ENCODE measurements around the gene PRRT1.
"Not testable (repeated sequence)": the region's sequence is repeated elsewhere in the genome, so short reads cannot be mapped to it uniquely, and the experiment has no call there.

Gene PRRT1

DNA sequence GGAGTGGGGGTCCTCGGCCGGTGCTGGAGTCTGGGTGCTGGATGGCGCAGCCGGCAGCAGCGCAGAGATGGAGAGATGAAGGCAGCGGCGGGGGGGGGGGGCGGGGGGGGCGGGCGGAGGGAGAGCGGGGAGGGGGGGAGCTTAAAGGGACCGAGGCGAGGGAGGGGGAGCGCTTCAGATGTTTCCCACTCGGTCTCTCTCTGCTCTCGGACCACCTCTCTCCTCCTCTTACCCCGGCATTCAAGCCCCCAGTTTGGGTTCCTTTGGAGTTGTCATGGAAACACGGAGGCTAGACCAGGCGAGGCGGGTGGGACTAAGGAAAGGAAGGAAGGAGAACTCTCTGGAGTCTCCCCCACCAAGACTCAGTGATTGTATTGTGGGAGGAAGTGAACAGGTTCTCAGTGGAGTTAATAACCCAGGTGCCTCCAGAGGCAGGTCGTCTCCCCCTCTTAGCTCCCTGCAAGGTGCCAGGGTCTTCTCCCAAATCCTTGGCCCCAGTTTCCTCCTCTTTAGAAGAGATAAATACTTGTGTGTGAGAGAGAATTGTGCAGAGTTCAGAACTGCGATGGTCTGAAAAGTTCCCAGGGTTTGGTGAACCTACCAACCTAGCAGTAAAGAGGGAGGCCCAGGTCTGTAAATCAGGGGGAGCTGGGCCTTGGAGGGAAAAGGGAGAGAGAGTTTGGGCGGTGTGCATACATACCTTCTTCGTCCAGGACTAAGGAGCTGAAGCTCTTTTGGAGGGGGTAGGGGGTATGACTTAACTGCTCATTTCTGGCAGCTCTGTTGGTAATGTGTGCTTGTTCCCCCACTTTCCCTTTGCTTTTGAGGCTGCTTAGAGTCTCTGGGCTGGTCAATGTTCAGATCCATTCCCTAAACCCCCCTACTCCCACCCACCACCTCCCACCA lies at the start of gene PRRT1:
TSS of gene PRRT1 (minus strand) at position 77 of the 906 bp plus-strand sequence. CDS start 112 bp downstream, outside the sequence.
- no peak for DNase-seq (ENCODE audit: low read depth in 2 of 2)

DNA sequence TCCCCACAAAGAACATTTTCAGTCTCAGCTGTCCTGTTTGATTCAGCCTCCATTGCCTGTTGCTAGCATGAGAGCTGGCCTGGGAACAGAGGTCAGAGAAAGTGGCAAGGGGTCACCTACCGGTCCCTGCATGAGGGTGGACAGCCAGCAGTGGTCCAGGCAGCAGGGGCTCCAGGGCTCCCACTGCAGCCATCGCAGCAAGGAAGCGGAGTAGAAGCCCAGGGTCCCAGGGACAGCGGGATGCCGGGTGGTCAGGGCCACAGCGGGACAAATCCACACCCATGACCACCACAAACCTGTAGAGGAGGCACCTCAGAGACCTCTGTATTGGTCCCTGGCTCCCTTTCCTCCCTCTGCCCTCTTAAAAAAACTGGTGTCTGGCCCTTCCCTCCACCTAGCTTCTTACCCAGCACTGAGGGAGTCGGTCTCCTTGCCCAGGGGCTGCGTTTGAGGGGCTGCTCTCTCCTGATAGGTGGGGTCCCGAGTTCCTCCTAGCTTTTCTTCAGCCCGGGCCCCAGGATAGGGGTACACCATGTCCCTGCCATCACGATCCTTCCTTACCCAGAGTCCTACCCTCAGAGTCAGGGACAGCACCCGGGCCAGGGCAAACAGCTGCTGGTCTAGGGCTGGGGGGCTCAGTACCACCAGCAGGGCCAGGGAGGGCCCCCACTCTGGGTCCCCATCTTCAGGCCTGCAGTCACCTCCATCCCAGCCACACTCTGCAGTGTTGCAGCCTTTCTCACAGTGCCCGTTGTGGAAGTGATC lies 49.2 kb upstream of the PRRT1 start:
- no peak for DNase-seq (ENCODE audit: low read depth in 2 of 2)

DNA sequence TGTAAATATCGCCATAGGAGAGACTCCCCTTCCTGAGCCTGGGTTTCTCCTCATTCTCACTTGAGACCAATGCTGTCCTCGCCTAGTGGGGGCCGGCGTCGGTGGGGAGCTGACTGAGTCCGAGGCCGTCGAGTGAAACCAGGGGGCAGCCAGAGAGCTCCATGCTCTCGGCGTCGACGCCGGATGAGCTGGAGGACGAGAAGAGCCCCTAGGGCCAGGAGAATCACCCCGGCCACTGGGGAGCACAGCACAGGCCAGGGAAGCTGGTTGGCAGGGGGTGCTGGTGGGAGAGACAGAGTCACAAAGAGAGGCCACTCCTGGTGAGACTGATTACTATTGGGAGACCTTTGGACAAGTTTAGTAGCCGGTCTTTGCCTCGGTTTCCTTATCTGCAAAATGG lies 47.1 kb upstream of the PRRT1 start:
- no peak for DNase-seq (ENCODE audit: low read depth in 2 of 2)

DNA sequence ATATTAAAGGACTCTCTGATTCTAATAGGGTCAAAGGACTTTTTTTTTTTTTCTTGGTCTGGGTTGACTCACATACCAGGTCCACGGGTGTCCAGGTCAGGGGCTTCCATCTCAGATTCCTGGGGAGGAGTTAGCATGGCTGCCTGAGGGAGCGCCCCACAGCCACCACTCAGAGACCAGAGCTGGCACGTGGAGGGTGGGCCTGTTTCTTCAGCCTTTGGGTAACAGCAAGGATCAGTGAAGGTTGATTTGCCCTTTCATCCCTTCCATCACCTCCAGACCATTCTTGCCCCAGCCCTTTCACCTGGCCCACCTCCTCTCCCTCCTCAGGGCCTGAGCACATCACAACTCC lies 46.6 kb upstream of the PRRT1 start:
- DNase-seq (ENCODE audit: low read depth in 2 of 2) = no peak

DNA sequence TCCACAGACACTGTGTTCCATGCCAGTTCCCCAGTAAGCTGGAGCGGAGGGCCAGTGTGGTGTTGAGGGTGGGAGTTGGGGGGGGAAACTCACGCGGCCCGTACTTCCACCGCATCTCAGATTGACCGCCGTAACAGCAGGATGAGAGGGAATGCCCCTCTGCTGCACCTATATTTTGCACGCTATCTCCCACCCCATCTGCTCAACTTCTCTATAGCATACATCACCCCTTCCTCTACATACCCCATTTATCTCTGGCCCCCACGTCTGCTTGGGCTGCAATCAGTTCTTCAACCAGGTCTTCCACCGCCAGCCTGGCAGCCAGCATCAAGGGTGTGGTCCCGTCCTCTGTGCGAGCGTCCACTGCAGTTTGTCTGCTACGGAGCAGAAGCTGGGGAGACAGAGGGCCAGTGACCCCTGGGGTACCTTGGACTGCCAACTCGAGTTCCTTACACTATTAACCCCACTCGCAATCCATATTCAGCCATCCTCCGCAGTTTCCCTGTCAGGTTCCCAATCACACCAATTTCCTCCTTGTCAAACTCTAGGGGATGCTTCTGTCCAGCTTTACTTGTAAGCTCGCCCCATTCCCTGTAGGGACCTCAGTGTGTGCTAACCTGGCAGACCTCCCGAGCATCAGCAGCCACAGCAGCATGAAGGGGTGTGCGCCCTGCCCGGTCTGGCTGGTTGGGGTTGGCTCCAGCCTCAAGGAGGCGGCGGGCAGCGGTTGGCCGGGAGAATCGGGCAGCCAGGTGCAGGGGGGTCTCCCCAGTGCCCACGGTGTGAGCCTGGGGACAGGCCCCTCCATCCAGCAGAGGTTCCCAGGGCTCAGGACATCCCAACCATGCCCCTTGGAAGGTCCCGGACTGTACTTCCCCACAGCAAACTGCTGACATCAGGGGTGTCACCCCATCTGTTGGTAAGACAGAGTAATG lies 45.2 kb upstream of the PRRT1 start:
- DNase-seq (ENCODE audit: low read depth in 2 of 2) = no peak

DNA sequence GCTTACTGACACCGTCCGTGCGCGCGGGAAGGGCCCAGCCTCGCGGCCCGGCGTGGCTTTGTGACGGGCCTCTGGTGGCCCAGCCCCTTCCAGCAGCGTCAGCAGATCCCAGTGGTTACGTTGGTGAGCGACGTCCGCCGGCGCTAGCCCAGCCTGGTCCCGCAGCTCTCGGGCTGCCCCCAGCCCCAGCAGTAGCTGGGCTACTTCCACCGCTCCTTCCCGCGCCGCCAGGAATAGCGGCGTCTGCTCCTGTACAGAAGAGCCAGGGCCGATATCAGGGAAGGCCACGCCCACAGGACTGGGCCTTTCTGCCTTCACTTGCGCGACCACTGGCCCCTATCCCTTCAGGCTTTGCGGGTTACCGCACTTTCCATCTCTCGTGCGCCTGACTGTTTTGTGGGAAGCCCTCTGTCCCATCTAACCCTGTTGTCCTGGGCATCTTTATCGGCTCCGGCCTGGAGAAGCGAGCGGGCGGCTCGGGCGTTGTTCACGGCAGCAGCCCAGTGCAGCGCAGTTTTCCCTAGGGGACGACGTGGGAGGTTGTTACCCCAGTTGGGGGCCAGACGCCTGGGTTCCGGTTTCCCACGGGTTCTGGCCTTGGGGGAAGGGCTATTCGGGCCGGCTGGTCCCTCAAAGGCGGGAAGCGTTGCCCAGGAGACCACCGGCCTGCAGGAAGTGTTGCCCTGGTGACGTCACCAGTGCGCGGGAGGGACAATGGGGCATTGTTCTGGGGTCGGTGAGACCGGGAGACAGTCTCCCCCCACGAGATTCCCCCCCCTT lies 44.4 kb upstream of the PRRT1 start:
- peak in 1 of 2 donors; percentile 31 for DNase-seq (ENCODE audit: low read depth in 2 of 2)

DNA sequence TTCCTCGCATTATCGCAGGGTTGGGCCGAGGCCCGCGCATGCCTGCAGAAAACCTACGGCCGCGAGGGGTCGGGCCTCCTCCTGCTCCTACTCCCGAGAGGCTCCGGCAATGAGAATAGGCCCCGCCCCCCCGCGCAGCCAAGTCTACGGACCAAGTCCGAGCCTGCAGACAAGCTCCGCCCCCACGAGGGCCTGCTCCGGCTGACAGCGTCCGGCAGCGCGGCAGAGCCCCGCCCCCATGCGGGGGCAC lies 43.8 kb upstream of the PRRT1 start:
- peak; percentile 100 for DNase-seq (ENCODE audit: low read depth in 2 of 2)

DNA sequence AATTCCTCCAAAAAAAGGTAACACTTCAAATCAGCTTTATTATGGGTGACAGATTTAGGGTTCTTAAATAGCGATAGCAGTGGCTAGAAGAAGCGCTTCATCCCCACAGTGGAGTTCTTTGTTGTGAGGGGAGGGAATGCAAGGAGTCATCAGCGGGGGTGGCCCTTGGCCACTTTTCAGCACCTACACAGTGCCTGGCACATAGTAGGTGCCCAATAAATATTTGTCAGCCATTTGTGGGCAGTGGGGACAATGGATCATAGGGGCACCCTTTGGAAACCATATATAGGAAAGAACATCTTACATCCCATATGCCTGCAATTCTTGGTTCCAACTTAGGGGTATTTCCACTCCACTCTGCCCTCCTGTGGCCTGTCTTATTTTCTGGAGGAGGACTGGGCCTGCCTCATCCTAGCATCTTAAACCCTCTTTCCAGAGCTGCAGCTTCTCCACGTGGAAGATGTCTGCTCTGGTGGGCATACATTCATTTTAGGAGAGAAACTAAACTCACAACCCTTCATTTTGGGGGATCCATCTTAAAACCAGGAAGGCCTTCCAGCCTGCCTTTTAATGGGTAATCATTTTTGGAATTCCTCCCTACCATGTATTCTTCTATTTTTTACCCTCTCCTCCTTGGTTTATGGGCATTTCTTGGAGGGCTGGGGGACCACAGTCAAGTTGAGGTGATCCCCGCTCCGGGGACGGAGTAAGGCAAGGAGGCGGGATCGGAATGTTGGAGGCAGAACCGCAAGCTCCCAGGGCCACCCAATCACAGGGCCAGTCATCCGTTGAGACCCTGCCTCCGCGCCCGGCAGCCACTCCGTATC lies 43.3 kb upstream of the PRRT1 start:
- no peak for DNase-seq (ENCODE audit: low read depth in 2 of 2)

DNA sequence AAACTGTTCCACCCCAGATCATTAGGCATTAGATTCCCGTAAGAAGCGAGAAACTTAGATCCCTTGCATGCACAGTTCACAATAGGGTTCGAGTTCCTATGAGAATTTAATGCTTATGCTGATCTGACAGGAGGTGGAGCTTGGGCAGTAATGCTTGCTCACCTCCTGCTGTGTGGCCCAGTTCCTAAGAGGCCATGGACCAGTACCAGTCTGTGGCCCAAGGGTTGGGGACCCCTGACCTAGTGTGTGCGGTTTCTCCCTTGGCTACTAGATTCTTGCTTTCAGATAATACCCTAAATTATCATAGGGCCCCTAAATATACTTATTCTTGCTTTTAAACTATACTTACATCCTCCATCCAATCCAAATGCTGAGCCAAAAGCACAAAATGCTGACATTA lies 42.6 kb upstream of the PRRT1 start:
- DNase-seq (ENCODE audit: low read depth in 2 of 2) = no peak

DNA sequence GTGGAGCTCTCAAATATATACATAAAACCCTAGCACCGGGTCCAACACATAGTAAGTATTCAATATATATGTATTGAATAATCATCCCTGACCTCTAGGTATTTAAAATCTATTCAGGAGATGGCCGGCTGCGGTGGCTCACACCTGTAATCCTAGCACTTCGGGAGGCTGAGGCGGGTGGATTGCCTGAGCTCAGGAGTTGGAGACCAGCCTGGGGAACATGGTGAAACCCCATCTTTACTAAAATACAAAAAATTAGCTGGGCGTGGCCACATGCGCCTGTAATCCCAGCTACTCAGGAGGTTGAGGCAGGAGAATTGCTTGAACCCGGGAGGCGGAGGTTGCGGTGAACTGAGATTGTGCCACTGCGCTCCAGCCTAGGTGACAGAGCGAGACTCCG lies 41.4 kb upstream of the PRRT1 start:
- DNase-seq (ENCODE audit: low read depth in 2 of 2) = not testable (repeated sequence)

DNA sequence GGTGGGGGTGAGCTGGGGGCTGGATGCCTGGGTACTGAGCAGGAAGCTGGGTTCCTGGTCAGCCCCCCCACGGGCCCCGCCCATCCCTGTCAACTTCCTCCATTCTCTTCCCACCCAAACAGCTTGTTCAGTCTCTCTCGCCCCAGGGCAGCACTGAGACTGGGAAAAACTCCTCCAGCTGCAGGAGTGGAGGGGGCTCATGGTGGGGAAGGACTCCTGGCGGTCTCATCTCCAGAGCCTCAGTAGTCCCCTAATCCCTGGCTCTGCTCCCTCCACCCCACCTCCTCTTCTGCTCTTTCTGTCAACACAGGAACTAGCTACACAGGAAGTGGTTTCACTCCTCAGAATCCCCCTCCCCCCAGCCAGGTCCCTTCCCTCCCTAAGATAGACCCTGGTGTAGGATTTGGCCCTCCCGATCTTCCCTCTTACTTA lies 40.9 kb upstream of the PRRT1 start, which contains the start of gene GPSM3:
TSS of gene GPSM3 (minus strand) at position 36 of the 432 bp plus-strand sequence. CDS start 130 bp downstream, outside the sequence.
- DNase-seq (ENCODE audit: low read depth in 2 of 2) = no peak

DNA sequence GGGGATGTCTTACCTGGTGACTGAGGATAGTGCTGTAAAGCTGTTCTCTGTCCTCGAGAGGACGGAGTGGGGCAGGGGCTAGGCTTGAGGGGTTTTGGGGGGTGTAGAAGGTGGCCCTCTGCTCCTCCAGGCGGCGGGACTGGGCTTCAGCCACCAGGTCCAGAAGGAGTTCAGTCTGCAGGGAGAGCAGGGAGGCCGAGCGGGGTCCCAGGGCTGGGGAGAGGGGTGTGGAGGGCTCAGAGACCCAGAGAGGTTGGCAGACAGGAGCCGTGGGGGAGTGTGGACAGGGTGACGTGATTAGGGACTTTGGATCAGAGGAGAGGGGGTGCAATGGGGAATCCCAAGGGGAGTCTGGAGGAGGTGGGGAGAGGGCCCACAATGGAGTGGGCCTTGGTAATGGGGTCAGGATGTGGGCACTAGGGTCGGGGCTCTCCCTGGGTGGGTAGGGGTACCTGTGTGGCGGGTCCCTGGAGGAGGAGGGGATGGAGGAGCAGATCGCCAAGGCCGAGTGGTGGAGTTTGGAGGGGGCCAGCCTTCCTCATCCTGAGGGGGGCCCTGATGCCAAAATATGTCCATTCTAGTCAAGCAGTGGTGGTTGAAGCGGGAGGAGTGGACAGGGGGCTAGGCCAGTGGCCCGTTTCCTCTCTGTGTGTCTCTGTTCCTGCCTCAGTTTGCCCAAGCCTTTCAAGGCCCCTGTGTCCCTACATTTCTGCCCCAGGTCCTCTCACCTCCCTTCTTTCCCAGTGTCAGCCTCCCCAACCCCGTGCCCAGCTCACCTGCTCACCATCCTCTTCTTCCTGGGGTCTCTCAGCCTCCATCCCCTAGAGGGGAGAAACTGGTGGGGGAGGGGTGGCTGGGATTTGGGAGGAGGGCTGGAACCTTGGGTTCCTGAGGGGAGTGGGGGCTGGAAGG lies 40.2 kb upstream of the PRRT1 start:
- DNase-seq (ENCODE audit: low read depth in 2 of 2) = no peak

DNA sequence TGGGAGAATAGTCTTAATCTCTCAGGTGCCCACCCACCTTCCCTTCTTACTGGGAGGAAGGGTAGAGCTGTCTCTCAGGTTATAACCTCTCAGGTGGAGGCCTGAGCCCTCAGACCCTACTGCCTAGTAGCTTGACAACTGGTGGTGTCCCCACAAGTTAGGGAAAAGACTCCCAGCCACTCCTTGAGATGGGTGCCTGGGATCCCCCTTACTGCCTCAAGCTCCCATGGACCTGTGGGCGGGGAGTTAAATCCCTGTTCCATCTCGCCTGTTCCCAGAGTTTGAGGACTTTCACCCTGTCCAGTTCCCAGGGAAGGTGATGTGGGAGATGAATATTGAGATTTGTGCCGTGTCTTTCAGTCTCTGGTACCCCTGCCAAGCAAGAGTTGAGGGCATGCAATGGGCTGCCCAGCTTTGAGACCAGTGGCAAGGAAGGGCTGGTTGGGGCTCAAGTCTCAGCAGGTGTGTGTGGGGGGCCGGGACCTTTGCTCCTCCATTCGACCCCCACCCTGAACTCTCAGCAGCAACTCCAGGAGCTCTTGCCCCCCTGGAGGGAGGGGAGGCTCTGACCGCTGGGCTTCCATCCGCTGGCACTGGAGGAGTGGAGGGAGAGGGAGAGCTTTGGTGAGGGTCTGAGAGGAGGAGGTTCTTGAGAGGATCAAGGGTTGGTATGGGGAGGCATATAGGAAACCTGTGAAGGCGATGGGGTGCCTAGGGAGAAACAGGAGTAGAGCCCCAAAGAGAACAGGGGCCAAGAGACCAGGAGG lies 39.4 kb upstream of the PRRT1 start:
- no peak for DNase-seq (ENCODE audit: low read depth in 2 of 2)

DNA sequence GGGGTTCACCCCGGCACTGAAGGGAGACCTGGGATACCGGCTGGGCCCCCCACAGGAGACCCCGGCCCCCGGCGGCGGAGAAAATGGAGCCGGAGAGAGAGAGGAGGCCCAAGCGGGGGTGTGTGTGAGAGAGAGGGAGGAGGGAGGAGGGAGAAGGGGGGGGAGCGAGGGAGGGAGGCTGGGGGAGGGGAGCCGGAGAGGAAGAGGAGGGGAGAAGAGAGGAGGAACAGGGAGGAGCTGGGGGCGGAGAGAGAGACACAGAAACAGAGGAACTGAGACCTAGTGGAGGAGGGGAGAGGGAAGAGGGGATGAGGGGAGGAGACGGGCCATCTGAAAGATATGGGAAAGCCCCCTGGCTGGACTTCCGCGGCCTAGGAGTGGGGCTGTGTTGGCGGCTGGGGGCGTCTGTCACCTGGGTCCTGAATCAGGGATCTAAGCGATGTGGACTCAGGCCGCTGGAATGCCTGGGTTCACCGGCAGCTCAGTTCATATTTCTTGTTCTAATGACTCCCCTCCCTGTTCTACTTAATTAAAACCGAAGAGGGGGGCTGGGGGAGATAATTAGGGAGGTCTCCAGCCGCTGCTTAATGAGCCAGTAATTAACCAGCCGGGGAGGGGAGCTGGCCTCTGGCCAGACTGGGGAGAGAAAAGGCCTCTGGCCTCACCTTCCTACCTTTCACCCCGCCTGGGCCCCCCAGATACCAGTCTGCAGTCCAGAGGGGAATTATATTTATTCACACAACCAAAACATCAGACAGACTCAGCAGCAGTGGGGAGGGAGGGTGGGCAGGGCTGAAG lies 38.5 kb upstream of the PRRT1 start, which contains the start of gene PBX2:
TSS of gene PBX2 (minus strand) at position 149 of the 798 bp plus-strand sequence. CDS start 287 bp downstream, outside the sequence.
- peak; percentile 70 to 76 for DNase-seq (ENCODE audit: low read depth in 2 of 2)

DNA sequence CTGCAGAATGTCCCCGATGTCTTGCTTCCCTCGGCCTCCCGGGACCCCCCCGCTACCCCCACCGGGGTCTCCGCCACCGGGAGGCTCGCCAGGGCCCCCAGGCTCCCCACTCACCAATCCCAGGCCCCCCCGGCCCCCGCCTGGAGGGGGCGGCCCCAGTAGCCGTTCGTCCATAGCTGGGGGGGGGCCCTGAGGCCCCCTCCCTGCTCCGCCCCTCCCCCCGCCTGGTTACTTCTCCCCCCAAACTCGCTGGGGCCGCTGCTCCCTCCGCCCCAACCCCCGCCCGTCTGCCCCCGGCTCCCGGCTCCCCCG lies 38.0 kb upstream of the PRRT1 start:
- no peak for DNase-seq (ENCODE audit: low read depth in 2 of 2)

DNA sequence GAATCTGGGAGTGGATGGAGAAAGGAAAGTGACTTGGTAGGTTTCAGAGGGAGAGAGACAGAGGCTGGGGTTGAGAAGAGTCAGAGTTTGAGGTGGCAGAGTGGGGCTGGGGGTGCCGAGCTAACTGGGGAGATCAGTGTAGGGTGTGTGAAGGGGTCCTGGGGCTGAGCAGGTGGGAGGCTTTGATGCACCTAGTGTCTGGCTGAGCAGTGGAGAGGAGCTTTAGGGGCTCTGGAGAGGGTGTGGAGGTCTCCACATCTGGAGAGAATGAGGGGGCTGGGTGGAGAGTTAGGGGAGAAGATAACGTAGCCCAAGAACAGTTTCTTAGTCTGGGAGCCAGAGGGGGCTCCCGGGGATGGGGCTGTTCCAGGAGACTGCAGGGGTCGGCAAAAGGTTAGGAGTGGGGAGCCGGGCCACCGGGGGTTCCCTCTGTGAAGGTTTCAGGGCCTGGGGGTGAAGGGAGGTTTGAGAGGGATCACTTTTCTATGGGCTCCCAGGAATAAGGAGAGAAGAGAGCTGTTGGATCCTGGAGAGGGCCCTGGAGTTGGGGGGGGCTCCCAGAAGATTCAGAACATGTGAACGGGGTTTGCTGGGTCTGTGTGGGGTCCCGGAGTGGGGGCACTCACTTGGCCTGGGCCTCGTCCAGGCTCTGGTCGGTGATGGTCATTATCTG lies 37.5 kb upstream of the PRRT1 start:
- no peak for DNase-seq (ENCODE audit: low read depth in 2 of 2)

Measured in activated CD8-positive, alpha-beta memory T cell treated with anti-CD3 and anti-CD28 coated beads for 4 hours (primary cell).